ENCODE measurements around the gene XG. TPM values are rescaled to one million over a fixed set of nuclear protein-coding genes. Genes with fewer than 3 reads are reported as not detected.
"Not testable (repeated sequence)": the region's sequence is repeated elsewhere in the genome, so short reads cannot be mapped to it uniquely, and the experiment has no call there.

Gene XG
- total RNA-seq, 4 donors from 2014 or later = 0.12 to 3.5 (median 0.28) TPM; not detected in 1

- DNase-seq (ENCODE audit: low spot score) (no peak), ATAC-seq (ENCODE audit: low FRiP score) (no peak)
- TF ChIP-seq CTCF (IDR thresholded peaks at IDR 0.05) = no peak
Observed at GRCh38 chrX:2793752-2794151, 41.9 kb downstream of the XG start.

GRCh38 chrX:2794336-2794735, 42.5 kb downstream of the XG start:
- ATAC-seq (ENCODE audit: low FRiP score) = no peak
- no peak for TF ChIP-seq CTCF (IDR thresholded peaks at IDR 0.05)
- no peak for DNase-seq (ENCODE audit: low spot score)

GRCh38 chrX:2796808-2797207, 45.0 kb downstream of the XG start:
- DNase-seq (ENCODE audit: low spot score) = not testable (repeated sequence)

GRCh38 chrX:2799369-2799768, 47.5 kb downstream of the XG start:
- DNase-seq (ENCODE audit: low spot score) (no peak), ATAC-seq (ENCODE audit: low FRiP score) (no peak)
- no peak for TF ChIP-seq CTCF (IDR thresholded peaks at IDR 0.05)

More at GRCh38 chrX:2796808-2797207, 45.0 kb downstream of the XG start:
- ATAC-seq (ENCODE audit: low FRiP score) = not testable (repeated sequence)

GRCh38 chrX:2799980-2800379, 48.1 kb downstream of the XG start:
- not testable (repeated sequence) for ATAC-seq (ENCODE audit: low FRiP score)

GRCh38 chrX:2801223-2801622, 49.4 kb downstream of the XG start:
- TF ChIP-seq CTCF (IDR thresholded peaks at IDR 0.05) = no peak
- no peak for DNase-seq (ENCODE audit: low spot score)
- ATAC-seq (ENCODE audit: low FRiP score) = no peak

More at GRCh38 chrX:2799980-2800379, 48.1 kb downstream of the XG start:
- not testable (repeated sequence) for DNase-seq (ENCODE audit: low spot score)

- DNase-seq (ENCODE audit: low spot score); ATAC-seq (ENCODE audit: low FRiP score): not testable (repeated sequence)
Observed at GRCh38 chrX:2802376-2803090, 50.7 kb downstream of the XG start.

- DNase-seq (ENCODE audit: low spot score); ATAC-seq (ENCODE audit: low FRiP score): not testable (repeated sequence)
Observed at GRCh38 chrX:2803486-2803885, 51.6 kb downstream of the XG start.

GRCh38 chrX:2804106-2804843, 52.4 kb downstream of the XG start:
- ATAC-seq (ENCODE audit: low FRiP score); DNase-seq (ENCODE audit: low spot score): not testable (repeated sequence)

- ATAC-seq (ENCODE audit: low FRiP score); DNase-seq (ENCODE audit: low spot score): not testable (repeated sequence)
Observed at GRCh38 chrX:2804858-2805257, 53.0 kb downstream of the XG start.
